Adipocyte (in vitro differentiated cells): Measurements from ENCODE around the gene COL6A3.

Experiments used
- DNase-seq: peaks from one replicate; pipeline ENCODE4 v3.0.0-alpha.2; 2015; ENCODE audit warnings: low read depth
- H3K27me3 ChIP-seq: replicated peaks from 2 replicates; pipeline ENCODE4 v1.7.0; 2013; ENCODE audit warnings: mild to moderate bottlenecking, low read length, moderate library complexity; ENCODE audit not compliant: control insufficient read depth, insufficient read depth
- H3K36me3 ChIP-seq: 2 replicates; pipeline ENCODE4 v1.7.0; 2013; ENCODE audit warnings: low read length, mild to moderate bottlenecking, moderate library complexity; ENCODE audit not compliant: control insufficient read depth, insufficient read depth, severe bottlenecking
- H3K4me1 ChIP-seq: 2 replicates; pipeline ENCODE4 v1.7.0; 2013; ENCODE audit warnings: mild to moderate bottlenecking, low read length, moderate library complexity; ENCODE audit not compliant: control insufficient read depth, insufficient read depth
- H3K4me3 ChIP-seq: 2 replicates; pipeline ENCODE4 v1.7.0; 2013; ENCODE audit warnings: mild to moderate bottlenecking, low read length, moderate library complexity
- H3K9ac ChIP-seq: 2 replicates; pipeline ENCODE4 v1.7.0; 2013; ENCODE audit warnings: mild to moderate bottlenecking, low read length, moderate library complexity
- H3K9me3 ChIP-seq: 2 replicates; pipeline ENCODE4 v1.7.0; 2013; ENCODE audit warnings: mild to moderate bottlenecking, low read length, moderate library complexity; ENCODE audit not compliant: control insufficient read depth

The COL6A3 gene

DNA sequence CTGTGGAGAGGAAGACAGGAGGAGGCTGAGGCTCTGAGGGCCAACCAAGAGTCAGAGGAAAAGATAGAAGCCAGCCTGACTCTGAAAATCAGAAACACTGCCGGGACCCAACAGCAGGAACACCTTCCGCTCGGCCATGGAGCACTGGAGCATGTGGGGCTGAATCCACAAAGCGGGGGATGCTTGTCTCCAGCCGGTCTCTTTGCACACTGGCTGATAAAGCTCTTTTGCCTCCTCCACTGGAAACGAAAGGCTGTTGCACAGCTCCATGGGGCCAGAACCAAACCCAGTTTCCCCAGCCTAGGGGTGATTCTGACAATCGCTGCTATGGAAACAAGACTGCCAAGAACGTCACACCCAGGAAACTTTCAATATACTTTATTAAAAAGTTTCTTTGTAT lies 90.3 kb downstream of the COL6A3 start:
- Histone ChIP-seq H3K4me1 (peaks cover 81% of the 10 kb centered on the region), H3K27me3 (no peaks in the 10 kb centered on the region), H3K9me3 (no peaks in the 10 kb centered on the region), H3K36me3 (peaks cover 68% of the 10 kb centered on the region), H3K9ac (peak overlapping the region; percentile 36), H3K4me3 (no peak overlapping the region)
- DNase-seq = no peak

- no peak for DNase-seq
Observed at GRCh38 chr2:237322564-237322963, 91.4 kb downstream of the COL6A3 start.

GRCh38 chr2:237321746-237322145 lies 92.2 kb downstream of the COL6A3 start:
- no peak overlapping the region for H3K4me3 ChIP-seq
- no peaks in the 10 kb centered on the region for H3K9me3 ChIP-seq
- peaks cover 49% of the 10 kb centered on the region for H3K36me3 ChIP-seq
- no peak for DNase-seq
- peak overlapping the region; percentile 60 for H3K9ac ChIP-seq
- no peaks in the 10 kb centered on the region for H3K27me3 ChIP-seq
- H3K4me1 ChIP-seq = peaks cover 65% of the 10 kb centered on the region

More at GRCh38 chr2:237322564-237322963, 91.4 kb downstream of the COL6A3 start:
- Histone ChIP-seq H3K9ac (peak overlapping the region; percentile 60), H3K36me3 (peaks cover 57% of the 10 kb centered on the region), H3K9me3 (no peaks in the 10 kb centered on the region), H3K4me1 (peaks cover 73% of the 10 kb centered on the region), H3K27me3 (no peaks in the 10 kb centered on the region), H3K4me3 (no peak overlapping the region)

- DNase-seq = no peak
- peak overlapping the region; percentile 60 for H3K9ac ChIP-seq
- H3K27me3 ChIP-seq = no peaks in the 10 kb centered on the region
- no peak overlapping the region for H3K4me3 ChIP-seq
- peaks cover 65% of the 10 kb centered on the region for H3K4me1 ChIP-seq
- H3K9me3 ChIP-seq = no peaks in the 10 kb centered on the region
- peaks cover 41% of the 10 kb centered on the region for H3K36me3 ChIP-seq
Observed at GRCh38 chr2:237320801-237321560, 93.0 kb downstream of the COL6A3 start.

DNA sequence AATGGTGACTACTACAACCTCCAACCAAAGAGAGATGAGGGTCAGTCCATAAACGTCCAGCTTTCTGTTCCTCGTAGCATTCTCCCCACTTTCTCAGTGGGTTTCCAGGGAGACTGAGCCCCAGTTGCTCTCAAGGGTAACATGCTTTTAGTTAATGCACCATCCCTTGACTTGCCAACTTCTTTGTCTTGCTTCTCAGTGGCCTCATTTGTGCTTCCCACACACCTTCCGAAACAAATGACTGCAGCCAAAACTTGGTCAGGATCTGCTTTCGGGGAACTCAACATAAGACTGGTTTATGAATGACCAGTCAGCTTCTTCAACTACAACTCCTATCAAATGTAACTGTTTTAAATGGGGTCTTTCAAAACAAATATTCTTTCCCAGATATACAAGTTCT lies 94.1 kb downstream of the COL6A3 start:
- Histone ChIP-seq H3K4me1 (peaks cover 63% of the 10 kb centered on the region), H3K9me3 (no peaks in the 10 kb centered on the region), H3K4me3 (no peak overlapping the region)

GRCh38 chr2:237319086-237319820 lies 94.7 kb downstream of the COL6A3 start:
- no peaks in the 10 kb centered on the region for H3K27me3 ChIP-seq
- no peak overlapping the region for H3K9ac ChIP-seq
- H3K4me3 ChIP-seq = no peak overlapping the region
- no peak for DNase-seq
- H3K36me3 ChIP-seq = peaks cover 24% of the 10 kb centered on the region
- no peaks in the 10 kb centered on the region for H3K9me3 ChIP-seq
- H3K4me1 ChIP-seq = peaks cover 62% of the 10 kb centered on the region

More for the DNA sequence above, 94.1 kb downstream of the COL6A3 start:
- no peak overlapping the region for H3K9ac ChIP-seq
- no peak for DNase-seq
- no peaks in the 10 kb centered on the region for H3K27me3 ChIP-seq
- H3K36me3 ChIP-seq = peaks cover 30% of the 10 kb centered on the region

DNA sequence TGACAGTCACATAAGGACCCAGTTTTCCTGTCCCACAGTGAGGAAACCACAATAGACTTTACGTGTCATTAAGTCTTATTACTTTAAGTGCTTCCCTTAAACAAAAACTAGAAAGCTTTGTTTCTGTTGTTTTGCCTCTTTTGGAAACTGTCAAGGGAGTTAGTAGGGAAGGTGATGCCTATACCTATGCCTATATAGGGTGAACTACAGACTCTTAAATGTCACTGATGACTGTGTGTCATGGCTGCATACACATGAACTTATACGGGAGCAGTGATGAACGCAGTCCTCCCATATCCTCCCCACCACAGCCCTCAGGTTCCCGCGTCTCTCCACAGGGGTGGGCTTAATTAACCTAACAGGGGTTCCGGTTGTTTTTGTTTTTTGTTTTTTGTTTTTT lies 97.6 kb downstream of the COL6A3 start:
- DNase-seq = no peak
- no peaks in the 10 kb centered on the region for H3K27me3 ChIP-seq
- no peaks in the 10 kb centered on the region for H3K36me3 ChIP-seq
- H3K9me3 ChIP-seq = no peaks in the 10 kb centered on the region
- H3K4me1 ChIP-seq = peaks cover 33% of the 10 kb centered on the region
- H3K4me3 ChIP-seq = no peak overlapping the region
- H3K9ac ChIP-seq = peak overlapping the region; percentile 92

DNA sequence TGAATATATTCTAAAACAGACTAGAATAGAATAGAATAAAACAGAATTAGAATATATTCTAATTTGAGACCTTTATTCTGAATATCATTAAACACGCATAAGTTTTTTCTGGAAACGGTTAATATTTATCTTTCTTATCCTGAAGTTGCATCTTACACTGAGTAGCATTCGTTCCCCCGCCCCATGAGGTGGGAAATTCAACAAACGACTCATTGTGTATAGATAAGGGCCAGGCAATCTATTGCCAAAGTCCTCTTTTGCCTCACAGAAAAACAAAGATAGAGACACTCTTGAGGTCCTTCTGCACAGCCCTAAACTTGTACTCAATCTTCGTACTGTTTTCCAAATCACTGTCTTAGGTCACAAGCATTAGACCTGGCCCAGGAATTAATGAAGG lies 98.1 kb downstream of the COL6A3 start:
- DNase-seq = no peak
- no peaks in the 10 kb centered on the region for H3K27me3 ChIP-seq
- peak overlapping the region; percentile 92 for H3K9ac ChIP-seq
- H3K9me3 ChIP-seq = no peaks in the 10 kb centered on the region
- no peaks in the 10 kb centered on the region for H3K36me3 ChIP-seq
- peaks cover 30% of the 10 kb centered on the region for H3K4me1 ChIP-seq
- no peak overlapping the region for H3K4me3 ChIP-seq

GRCh38 chr2:237315170-237315828 lies 98.7 kb downstream of the COL6A3 start:
- no peak overlapping the region for H3K4me3 ChIP-seq
- no peaks in the 10 kb centered on the region for H3K9me3 ChIP-seq
- H3K4me1 ChIP-seq = peaks cover 30% of the 10 kb centered on the region
- peak; percentile 94 for DNase-seq
- H3K27me3 ChIP-seq = no peaks in the 10 kb centered on the region
- H3K36me3 ChIP-seq = no peaks in the 10 kb centered on the region
- peak overlapping the region; percentile 92 for H3K9ac ChIP-seq

DNA sequence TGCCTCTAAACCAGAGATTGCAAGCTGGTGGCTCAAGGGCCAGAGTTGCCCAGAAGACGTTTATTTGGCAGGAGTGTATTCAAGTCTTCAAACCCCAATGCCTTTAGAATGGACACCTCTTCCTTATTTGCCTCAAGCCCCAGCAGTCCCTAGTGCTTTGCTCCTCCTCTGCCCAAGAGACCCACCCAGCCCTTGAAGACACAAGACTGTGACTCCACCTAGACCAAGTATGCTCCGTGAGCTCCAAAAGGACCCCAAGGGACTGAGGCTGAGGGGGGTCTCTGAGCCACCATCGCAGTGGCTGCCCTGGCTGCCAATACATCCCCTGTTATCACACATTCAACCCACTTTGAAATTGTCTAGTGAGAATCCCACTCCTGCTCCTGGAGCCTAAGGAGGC lies 99.3 kb downstream of the COL6A3 start:
- Histone ChIP-seq H3K9me3 (no peaks in the 10 kb centered on the region), H3K4me3 (no peak overlapping the region), H3K27me3 (no peaks in the 10 kb centered on the region), H3K9ac (peak overlapping the region; percentile 92), H3K4me1 (peaks cover 33% of the 10 kb centered on the region), H3K36me3 (no peaks in the 10 kb centered on the region)
- DNase-seq = no peak

- DNase-seq = no peak
- Histone ChIP-seq H3K36me3 (no peaks in the 10 kb centered on the region), H3K9ac (peak overlapping the region; percentile 92), H3K4me1 (peaks cover 37% of the 10 kb centered on the region), H3K9me3 (no peaks in the 10 kb centered on the region), H3K27me3 (no peaks in the 10 kb centered on the region), H3K4me3 (no peak overlapping the region)
Observed at GRCh38 chr2:237314198-237314597, 99.8 kb downstream of the COL6A3 start.
